ENCODE measurements around the gene NKG7. TPM values are rescaled to one million over a fixed set of nuclear protein-coding genes. Genes with fewer than 3 reads are reported as not detected.

Gene NKG7
- total RNA-seq, 4 donors from 2014 or later = 1.5 to 4.1 (median 2.4) TPM; not detected in 1

GRCh38 chr19:51365965-51366388 lies 6.5 kb downstream of the NKG7 start, which contains the start of gene ETFB:
Gene ETFB (minus strand): TSS chr19:51366388. CDS start chr19:51366326, 62 bp downstream.
- intact Hi-C loops (cut with DNase I) = loop anchor here (1.0 to 10.0 kb wide), 2 partner anchors 26 to 339 kb away; no protein-coding TSS in a partner anchor
- no peaks in the 10 kb centered on the region for H3K36me3 ChIP-seq
- H3K27ac ChIP-seq (replicated peaks in 1 of 4) = peak within 1 kb of the TSS; percentile 95 to 99 (median 97)
- TF ChIP-seq POLR2AphosphoS5 (IDR thresholded peaks at IDR 0.05) (peak in 1 of 2 donors; percentile 91), POLR2A (IDR thresholded peaks at IDR 0.05; ENCODE audit: low read depth) (peak; percentile 52), CTCF (IDR thresholded peaks at IDR 0.05) (no peak)
- 3% methylated on average over 15 of the region's 27 CpGs for WGBS
- H3K9me3 ChIP-seq = no peaks in the 10 kb centered on the region
- peak within 1 kb of the TSS; percentile 67 to 86 (median 75) for H3K4me3 ChIP-seq
- no peak for DNase-seq (ENCODE audit: extremely low spot score)
- peaks cover 32 to 63% (median 54%) of the 10 kb centered on the region in 4 donors for H3K4me1 ChIP-seq
- no peaks in the 10 kb centered on the region for H3K27me3 ChIP-seq

GRCh38 chr19:51365211-51365964 lies 7.1 kb downstream of the NKG7 start:
- Histone ChIP-seq H3K4me1 (peaks cover 32 to 65% (median 54%) of the 10 kb centered on the region in 4 donors), H3K27me3 (no peaks in the 10 kb centered on the region), H3K9me3 (no peaks in the 10 kb centered on the region), H3K27ac (replicated peaks in 1 of 4) (peak overlapping the region; percentile 95 to 99 (median 97)), H3K4me3 (peak overlapping the region; percentile 67 to 86 (median 75)), H3K36me3 (no peaks in the 10 kb centered on the region)
- 17% methylated on average over 10 of the region's 10 CpGs for WGBS
- no peak for DNase-seq (ENCODE audit: extremely low spot score)
- no peak for TF ChIP-seq EP300 (IDR thresholded peaks at IDR 0.05)
- peak in 1 of 2 donors; percentile 31 for TF ChIP-seq POLR2AphosphoS5 (IDR thresholded peaks at IDR 0.05)
- intact Hi-C loops (cut with DNase I) = loop anchor here (10.0 kb wide), 1 partner anchor 339 kb away; no protein-coding TSS in a partner anchor

GRCh38 chr19:51364200-51365106 lies 8.0 kb downstream of the NKG7 start:
- intact Hi-C loops (cut with DNase I) = loop anchor here (10.0 kb wide), 1 partner anchor 340 kb away; no protein-coding TSS in a partner anchor
- Histone ChIP-seq H3K4me3 (peak overlapping the region in 1 of 4 donors; percentile 67), H3K27me3 (no peaks in the 10 kb centered on the region), H3K4me1 (peaks cover 32 to 67% (median 57%) of the 10 kb centered on the region in 4 donors), H3K36me3 (no peaks in the 10 kb centered on the region), H3K27ac (replicated peaks in 1 of 4) (peak overlapping the region; percentile 95 to 99 (median 97)), H3K9me3 (no peaks in the 10 kb centered on the region)
- 70% methylated on average over 15 of the region's 15 CpGs for WGBS
- no peak for DNase-seq (ENCODE audit: extremely low spot score)
- peak; percentile 20 to 26 for TF ChIP-seq POLR2AphosphoS5 (IDR thresholded peaks at IDR 0.05)
- no peak for TF ChIP-seq CTCF (IDR thresholded peaks at IDR 0.05)

- no peak overlapping the region for H3K4me3 ChIP-seq
- peak overlapping the region; percentile 95 to 99 (median 97) for H3K27ac ChIP-seq (replicated peaks in 1 of 4)
- 87% methylated on average over 13 of the region's 13 CpGs for WGBS
- H3K36me3 ChIP-seq = no peaks in the 10 kb centered on the region
- H3K9me3 ChIP-seq = no peaks in the 10 kb centered on the region
- no peaks in the 10 kb centered on the region for H3K27me3 ChIP-seq
- peaks cover 36 to 68% (median 53%) of the 10 kb centered on the region in 4 donors for H3K4me1 ChIP-seq
- TF ChIP-seq POLR2A (IDR thresholded peaks at IDR 0.05; ENCODE audit: low read depth) = no peak
- TF ChIP-seq POLR2AphosphoS5 (IDR thresholded peaks at IDR 0.05) = no peak
- TF ChIP-seq EP300 (IDR thresholded peaks at IDR 0.05) = no peak
- TF ChIP-seq CTCF (IDR thresholded peaks at IDR 0.05) = no peak
- intact Hi-C loops (cut with DNase I) = loop anchor here (10.0 kb wide), 1 partner anchor 344 kb away; no protein-coding TSS in a partner anchor
- no peak for DNase-seq (ENCODE audit: extremely low spot score)
Observed at GRCh38 chr19:51361239-51361638, 11.2 kb downstream of the NKG7 start.
